ENCODE measurements around the gene HPX.

The HPX gene

GRCh38 chr11:6405052-6405667 lies 35.6 kb downstream of the HPX start:
- TF ChIP-seq EZH2 (IDR thresholded peaks at IDR 0.05) (no peak), FOXP2 (optimal IDR thresholded peaks at IDR 0.05; ENCODE audit: control extremely low read depth, extremely low read length, insufficient read depth) (no peak), POLR2AphosphoS5 (IDR thresholded peaks at IDR 0.05; ENCODE audit: borderline replicate concordance, low read depth, low read length) (no peak)
- Histone ChIP-seq H3K27ac (no peak overlapping the region), H3K9ac (ENCODE audit: insufficient read length) (no peak overlapping the region), H3K36me3 (ENCODE audit: insufficient read depth, low read length) (peaks cover 18% of the 10 kb centered on the region), H3K4me3 (no peak overlapping the region), H3K9me3 (ENCODE audit: low read depth, low read length) (no peaks in the 10 kb centered on the region)
- DNase-seq (ENCODE audit: low read depth, low spot score): no peak

- Histone ChIP-seq H3K9ac (ENCODE audit: insufficient read length) (no peak overlapping the region), H3K27ac (no peak overlapping the region), H3K36me3 (ENCODE audit: insufficient read depth, low read length) (peaks cover 14% of the 10 kb centered on the region), H3K9me3 (ENCODE audit: low read depth, low read length) (no peaks in the 10 kb centered on the region), H3K4me3 (no peak overlapping the region)
- DNase-seq (ENCODE audit: low read depth, low spot score): no peak
- TF ChIP-seq FOXP2 (optimal IDR thresholded peaks at IDR 0.05; ENCODE audit: control extremely low read depth, extremely low read length, insufficient read depth): no peak
- no peak for TF ChIP-seq POLR2AphosphoS5 (IDR thresholded peaks at IDR 0.05; ENCODE audit: borderline replicate concordance, low read depth, low read length)
- no peak for TF ChIP-seq EZH2 (IDR thresholded peaks at IDR 0.05)
Measured at GRCh38 chr11:6404342-6405051, 36.3 kb downstream of the HPX start.

GRCh38 chr11:6403539-6403938 lies 37.2 kb downstream of the HPX start:
- Histone ChIP-seq H3K36me3 (ENCODE audit: insufficient read depth, low read length) (peaks cover 7% of the 10 kb centered on the region; the same call in 1 of the 2 replicates), H3K4me3 (no peak overlapping the region), H3K9me3 (ENCODE audit: low read depth, low read length) (no peaks in the 10 kb centered on the region), H3K9ac (ENCODE audit: insufficient read length) (no peak overlapping the region), H3K27ac (no peak overlapping the region)
- TF ChIP-seq POLR2AphosphoS5 (IDR thresholded peaks at IDR 0.05; ENCODE audit: borderline replicate concordance, low read depth, low read length) (no peak), EZH2 (IDR thresholded peaks at IDR 0.05) (no peak), FOXP2 (optimal IDR thresholded peaks at IDR 0.05; ENCODE audit: control extremely low read depth, extremely low read length, insufficient read depth) (no peak)
- DNase-seq (ENCODE audit: low read depth, low spot score): no peak

- no peak for DNase-seq (ENCODE audit: low read depth, low spot score)
- Histone ChIP-seq H3K36me3 (ENCODE audit: insufficient read depth, low read length) (peaks cover 7% of the 10 kb centered on the region; the same call in 1 of the 2 replicates), H3K9ac (ENCODE audit: insufficient read length) (no peak overlapping the region), H3K27ac (no peak overlapping the region), H3K9me3 (ENCODE audit: low read depth, low read length) (no peaks in the 10 kb centered on the region), H3K4me3 (no peak overlapping the region)
- no peak for TF ChIP-seq FOXP2 (optimal IDR thresholded peaks at IDR 0.05; ENCODE audit: control extremely low read depth, extremely low read length, insufficient read depth)
- TF ChIP-seq POLR2AphosphoS5 (IDR thresholded peaks at IDR 0.05; ENCODE audit: borderline replicate concordance, low read depth, low read length): no peak
- no peak for TF ChIP-seq EZH2 (IDR thresholded peaks at IDR 0.05)
Measured at GRCh38 chr11:6402561-6402981, 38.2 kb downstream of the HPX start.

- H3K9ac ChIP-seq (ENCODE audit: insufficient read length): no peak overlapping the region
- H3K4me3 ChIP-seq: no peak overlapping the region
- DNase-seq (ENCODE audit: low read depth, low spot score): no peak
- no peak for TF ChIP-seq POLR2AphosphoS5 (IDR thresholded peaks at IDR 0.05; ENCODE audit: borderline replicate concordance, low read depth, low read length)
- no peak for TF ChIP-seq EZH2 (IDR thresholded peaks at IDR 0.05)
- TF ChIP-seq FOXP2 (optimal IDR thresholded peaks at IDR 0.05; ENCODE audit: control extremely low read depth, extremely low read length, insufficient read depth): no peak
- peaks cover 7% of the 10 kb centered on the region; the same call in 1 of the 2 replicates for H3K36me3 ChIP-seq (ENCODE audit: insufficient read depth, low read length)
- H3K27ac ChIP-seq: no peak overlapping the region
- H3K9me3 ChIP-seq (ENCODE audit: low read depth, low read length): no peaks in the 10 kb centered on the region
Measured at GRCh38 chr11:6402061-6402470, 38.7 kb downstream of the HPX start.

GRCh38 chr11:6401464-6401863 lies 39.3 kb downstream of the HPX start:
- DNase-seq (ENCODE audit: low read depth, low spot score): no peak
- Histone ChIP-seq H3K9ac (ENCODE audit: insufficient read length) (no peak overlapping the region), H3K9me3 (ENCODE audit: low read depth, low read length) (no peaks in the 10 kb centered on the region), H3K4me3 (no peak overlapping the region), H3K36me3 (ENCODE audit: insufficient read depth, low read length) (peaks cover 7% of the 10 kb centered on the region; the same call in 1 of the 2 replicates), H3K27ac (no peak overlapping the region)
- TF ChIP-seq FOXP2 (optimal IDR thresholded peaks at IDR 0.05; ENCODE audit: control extremely low read depth, extremely low read length, insufficient read depth) (no peak), EZH2 (IDR thresholded peaks at IDR 0.05) (no peak), POLR2AphosphoS5 (IDR thresholded peaks at IDR 0.05; ENCODE audit: borderline replicate concordance, low read depth, low read length) (no peak)

GRCh38 chr11:6400431-6401345 lies 40.1 kb downstream of the HPX start:
- Histone ChIP-seq H3K4me3 (no peak overlapping the region), H3K9ac (ENCODE audit: insufficient read length) (no peak overlapping the region), H3K9me3 (ENCODE audit: low read depth, low read length) (no peaks in the 10 kb centered on the region), H3K36me3 (ENCODE audit: insufficient read depth, low read length) (peaks cover 7% of the 10 kb centered on the region; the same call in 1 of the 2 replicates), H3K27ac (no peak overlapping the region)
- no peak for TF ChIP-seq POLR2AphosphoS5 (IDR thresholded peaks at IDR 0.05; ENCODE audit: borderline replicate concordance, low read depth, low read length)
- no peak for TF ChIP-seq FOXP2 (optimal IDR thresholded peaks at IDR 0.05; ENCODE audit: control extremely low read depth, extremely low read length, insufficient read depth)
- TF ChIP-seq EZH2 (IDR thresholded peaks at IDR 0.05): no peak
- DNase-seq (ENCODE audit: low read depth, low spot score): no peak

- Histone ChIP-seq H3K9me3 (ENCODE audit: low read depth, low read length) (no peaks in the 10 kb centered on the region), H3K27ac (no peak overlapping the region), H3K9ac (ENCODE audit: insufficient read length) (no peak overlapping the region), H3K4me3 (no peak overlapping the region), H3K36me3 (ENCODE audit: insufficient read depth, low read length) (peaks cover 27% of the 10 kb centered on the region)
- TF ChIP-seq POLR2AphosphoS5 (IDR thresholded peaks at IDR 0.05; ENCODE audit: borderline replicate concordance, low read depth, low read length) (no peak), EZH2 (IDR thresholded peaks at IDR 0.05) (no peak), FOXP2 (optimal IDR thresholded peaks at IDR 0.05; ENCODE audit: control extremely low read depth, extremely low read length, insufficient read depth) (no peak)
- no peak for DNase-seq (ENCODE audit: low read depth, low spot score)
Measured at GRCh38 chr11:6397636-6398035, 43.2 kb downstream of the HPX start.

Measured in SK-N-MC (cell line).